Vagina (tissue), 2 donors: Measurements from ENCODE around the gene GPR137.

ENCODE experiments used
- POLR2A ChIP-seq, 2 donors: fragments of 450-650 bp; IDR thresholded peaks; one replicate each; pipeline ENCODE4 v1.6.1; 2017; ENCODE audit warnings: antibody characterized with exemption in 2 of 2, mild to moderate bottlenecking in 2 of 2, moderate library complexity in 2 of 2
- TF ChIP-seq, protein P1 (sequence below), 3 experiments: fragments of 450-650 bp in 2 of 3; fragments of 200-600 bp in 1 of 3; sonication (generic) in 1 of 3; IDR thresholded peaks; one replicate each; pipeline ENCODE4 v1.5.1; 2017 to 2019; ENCODE audit warnings: antibody characterized with exemption in 3 of 3, mild to moderate bottlenecking in 2 of 3, moderate library complexity in 2 of 3

DNA sequence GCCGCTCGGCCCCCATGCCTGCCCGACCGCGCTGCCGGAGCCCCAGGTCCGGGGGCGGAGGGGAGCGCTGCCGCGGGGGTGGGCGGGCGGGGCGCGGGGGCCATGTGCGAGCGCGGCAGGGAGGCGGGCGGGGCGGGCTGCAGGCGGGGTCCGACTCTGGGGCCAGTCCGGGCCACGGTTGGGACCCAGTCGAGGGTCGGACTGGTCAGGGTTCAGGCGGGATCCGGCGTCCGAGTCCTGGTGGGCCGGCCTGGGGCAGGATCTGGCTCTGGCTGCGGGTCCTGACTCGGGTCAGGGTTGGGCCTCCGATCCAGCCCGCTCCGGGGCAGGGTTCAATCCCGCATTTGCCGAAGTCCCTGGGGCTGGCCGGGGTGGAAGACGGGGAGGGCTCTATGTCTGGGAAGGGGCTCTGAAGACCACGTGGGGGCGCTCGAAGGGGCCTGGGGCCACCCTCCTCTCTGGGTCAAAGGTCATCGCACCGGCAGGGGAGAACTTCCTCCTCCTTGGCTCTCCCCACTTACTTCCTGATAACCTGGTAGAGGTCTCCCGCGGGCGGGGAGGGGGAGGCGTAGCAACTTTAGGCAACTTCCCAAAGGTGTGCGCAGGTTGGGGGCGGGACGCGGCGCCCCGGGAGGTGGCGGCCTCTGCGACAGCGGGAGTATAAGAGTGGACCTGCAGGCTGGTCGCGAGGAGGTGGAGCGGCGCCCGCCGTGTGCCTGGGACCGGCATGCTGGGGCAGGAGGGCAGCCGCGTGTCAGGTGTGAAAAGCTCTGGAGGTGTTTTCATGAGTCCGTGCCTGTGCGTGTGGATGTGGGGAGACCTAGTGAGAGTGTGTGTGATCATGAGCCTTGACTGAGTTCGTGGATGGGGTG is 20.3 kb downstream of the GPR137 start:
- TF ChIP-seq, protein P1, sequence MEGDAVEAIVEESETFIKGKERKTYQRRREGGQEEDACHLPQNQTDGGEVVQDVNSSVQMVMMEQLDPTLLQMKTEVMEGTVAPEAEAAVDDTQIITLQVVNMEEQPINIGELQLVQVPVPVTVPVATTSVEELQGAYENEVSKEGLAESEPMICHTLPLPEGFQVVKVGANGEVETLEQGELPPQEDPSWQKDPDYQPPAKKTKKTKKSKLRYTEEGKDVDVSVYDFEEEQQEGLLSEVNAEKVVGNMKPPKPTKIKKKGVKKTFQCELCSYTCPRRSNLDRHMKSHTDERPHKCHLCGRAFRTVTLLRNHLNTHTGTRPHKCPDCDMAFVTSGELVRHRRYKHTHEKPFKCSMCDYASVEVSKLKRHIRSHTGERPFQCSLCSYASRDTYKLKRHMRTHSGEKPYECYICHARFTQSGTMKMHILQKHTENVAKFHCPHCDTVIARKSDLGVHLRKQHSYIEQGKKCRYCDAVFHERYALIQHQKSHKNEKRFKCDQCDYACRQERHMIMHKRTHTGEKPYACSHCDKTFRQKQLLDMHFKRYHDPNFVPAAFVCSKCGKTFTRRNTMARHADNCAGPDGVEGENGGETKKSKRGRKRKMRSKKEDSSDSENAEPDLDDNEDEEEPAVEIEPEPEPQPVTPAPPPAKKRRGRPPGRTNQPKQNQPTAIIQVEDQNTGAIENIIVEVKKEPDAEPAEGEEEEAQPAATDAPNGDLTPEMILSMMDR (IDR thresholded peaks at IDR 0.05) = no peak
- no peak for TF ChIP-seq POLR2A (IDR thresholded peaks at IDR 0.05)
